CD8-positive, alpha-beta memory T cell (primary cell): ENCODE results near the gene CCSER1. TPM values are rescaled to one million over a fixed set of nuclear protein-coding genes. Genes with fewer than 3 reads are reported as not detected.

Experiments used
- CTCF ChIA-PET: fragments of 350-600 bp; sonication (Branson Sonifier 250); formaldehyde crosslinking; loops from one replicate; lab custom pipeline; 2021; ENCODE audit warnings: antibody characterized with exemption; lab: Charles Lee
- POLR2A ChIA-PET: fragments of 350-600 bp; sonication (Branson Sonifier 250); formaldehyde crosslinking; loops from one replicate; lab custom pipeline; 2021; ENCODE audit warnings: antibody characterized with exemption; lab: Charles Lee
- DNase-seq, 5 donors: peaks; one replicate each; pipeline versions ENCODE4 v3.0.0 to v3.0.0-alpha.2; 2020 to 2022; ENCODE audit warnings: mixed read lengths in 1 of 5
- H3K27ac ChIP-seq: one replicate; pipeline ENCODE4 v1.7.0; 2013; ENCODE audit warnings: low read depth, mild to moderate bottlenecking, low read length, moderate library complexity
- H3K27me3 ChIP-seq: 2 replicates; pipeline ENCODE4 v1.7.0; 2013; ENCODE audit warnings: low read length, mild to moderate bottlenecking; ENCODE audit not compliant: insufficient read depth, poor library complexity, severe bottlenecking
- H3K36me3 ChIP-seq: 2 replicates; pipeline ENCODE4 v1.7.0; 2013; ENCODE audit warnings: mild to moderate bottlenecking, low read length, moderate library complexity; ENCODE audit not compliant: insufficient read depth
- H3K4me1 ChIP-seq: 2 replicates; pipeline ENCODE4 v1.7.0; 2013; ENCODE audit warnings: mild to moderate bottlenecking, low read length, moderate library complexity; ENCODE audit not compliant: insufficient read depth
- H3K4me3 ChIP-seq: 2 replicates; pipeline ENCODE4 v1.7.0; 2013; ENCODE audit warnings: mild to moderate bottlenecking, low read length
- H3K9me3 ChIP-seq: 2 replicates; pipeline ENCODE4 v1.7.0; 2013; ENCODE audit warnings: mild to moderate bottlenecking, low read length
- H3K27ac Mint-ChIP-seq, 8 donors: one replicate each; pipeline ENCODE4 v1.8.0; 2020 to 2021; ENCODE audit warnings: mixed read lengths in 8 of 8, mild to moderate bottlenecking in 6 of 8, inconsistent platforms in 3 of 8, moderate library complexity in 3 of 8
- H3K27me3 Mint-ChIP-seq, 2 donors: one replicate each; pipeline ENCODE4 v1.8.0; 2020 to 2021; ENCODE audit warnings: mixed read lengths in 2 of 2, mild to moderate bottlenecking in 1 of 2, moderate library complexity in 1 of 2
- H3K36me3 Mint-ChIP-seq, 3 donors: one replicate each; pipeline ENCODE4 v1.8.0; 2020 to 2021; ENCODE audit warnings: mixed read lengths in 3 of 3, inconsistent platforms in 1 of 3, mild to moderate bottlenecking in 1 of 3
- H3K4me1 Mint-ChIP-seq, 3 donors: one replicate each; pipeline ENCODE4 v1.8.0; 2020 to 2021; ENCODE audit warnings: mixed read lengths in 3 of 3, inconsistent platforms in 1 of 3, mild to moderate bottlenecking in 1 of 3
- H3K4me3 Mint-ChIP-seq, 7 donors: one replicate each; pipeline ENCODE4 v1.8.0; 2020 to 2021; ENCODE audit warnings: mixed read lengths in 7 of 7, mild to moderate bottlenecking in 6 of 7, moderate library complexity in 4 of 7, inconsistent platforms in 2 of 7
- H3K9me3 Mint-ChIP-seq, 5 donors: one replicate each; pipeline ENCODE4 v1.8.0; 2020 to 2022; ENCODE audit warnings: mixed read lengths in 5 of 5, mild to moderate bottlenecking in 3 of 5, moderate library complexity in 2 of 5, inconsistent platforms in 1 of 5
- polyA plus RNA-seq: library from polyadenylated mRNA; unstranded; fragments of 300-500 nt; fragmentation: Illumina TruSeq; gene quantifications from one replicate; pipeline ENCODE4 v1.2.3, GENCODE V29; 2021
- total RNA-seq, 2 experiments: library from RNA; stranded (reverse); gene quantifications; one replicate each; pipeline ENCODE4 v1.2.3, GENCODE V29; 2021

The CCSER1 gene
- total and polyA plus RNA-seq, 3 experiments from 2014 or later, result 0.12 to 0.20 TPM; not detected in 1

GRCh38 chr4:90536408-90536807 lies 409.2 kb downstream of the CCSER1 start:
- H3K27ac Mint-ChIP-seq, result no peak overlapping the region

DNA sequence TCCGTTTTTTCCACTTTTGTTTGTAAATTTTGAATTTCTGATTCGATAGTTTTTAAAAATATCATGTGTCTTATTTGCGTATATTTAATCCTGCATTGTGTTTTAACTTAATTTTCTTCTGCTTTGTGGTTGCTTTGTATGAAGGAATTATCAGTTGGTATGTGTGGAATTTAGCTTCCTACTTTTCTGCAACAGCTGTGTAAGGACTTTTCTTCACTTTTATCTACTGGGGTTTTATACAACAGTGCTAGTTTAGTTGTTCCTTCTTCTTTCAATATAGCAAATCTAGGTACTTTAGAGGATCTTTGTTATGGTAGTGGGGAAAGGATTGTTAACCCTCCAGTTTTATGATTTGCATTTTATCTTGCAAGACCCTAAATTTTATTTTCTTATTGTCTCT lies 410.3 kb downstream of the CCSER1 start:
- no peaks in the 10 kb centered on the region for H3K36me3 ChIP-seq
- Mint-ChIP-seq H3K9me3 (peaks cover 0 to 4% (median 1%) of the 10 kb centered on the region in 5 donors), H3K36me3 (no peaks in the 10 kb centered on the region), H3K27me3 (no peaks in the 10 kb centered on the region), H3K4me1 (no peaks in the 10 kb centered on the region), H3K4me3 (no peak overlapping the region), H3K27ac (no peak overlapping the region)
- ChIA-PET POLR2A (no interaction called here), CTCF (no interaction called here)
- H3K27ac ChIP-seq, result no peak overlapping the region
- H3K9me3 ChIP-seq, result no peaks in the 10 kb centered on the region
- H3K4me3 ChIP-seq, result no peak overlapping the region
- no peak for DNase-seq
- no peaks in the 10 kb centered on the region for H3K4me1 ChIP-seq
- H3K27me3 ChIP-seq, result no peaks in the 10 kb centered on the region

More at GRCh38 chr4:90536408-90536807, 409.2 kb downstream of the CCSER1 start:
- ChIA-PET CTCF (no interaction called here), POLR2A (no interaction called here)
- H3K36me3 Mint-ChIP-seq, result no peaks in the 10 kb centered on the region
- peaks cover 1 to 4% (median 2%) of the 10 kb centered on the region in 5 donors for H3K9me3 Mint-ChIP-seq
- no peak for DNase-seq
- Histone ChIP-seq H3K36me3 (no peaks in the 10 kb centered on the region), H3K27ac (no peak overlapping the region), H3K4me1 (no peaks in the 10 kb centered on the region), H3K9me3 (no peaks in the 10 kb centered on the region), H3K27me3 (no peaks in the 10 kb centered on the region), H3K4me3 (no peak overlapping the region)
- no peaks in the 10 kb centered on the region for H3K27me3 Mint-ChIP-seq
- no peaks in the 10 kb centered on the region for H3K4me1 Mint-ChIP-seq
- H3K4me3 Mint-ChIP-seq, result no peak overlapping the region

- Histone ChIP-seq H3K27ac (no peak overlapping the region), H3K9me3 (no peaks in the 10 kb centered on the region), H3K36me3 (no peaks in the 10 kb centered on the region), H3K4me1 (no peaks in the 10 kb centered on the region), H3K4me3 (no peak overlapping the region), H3K27me3 (no peaks in the 10 kb centered on the region)
- no peaks in the 10 kb centered on the region for H3K27me3 Mint-ChIP-seq
- ChIA-PET POLR2A (no interaction called here), CTCF (no interaction called here)
- no peak overlapping the region for H3K4me3 Mint-ChIP-seq
- no peak for DNase-seq
- no peak overlapping the region for H3K27ac Mint-ChIP-seq
- no peaks in the 10 kb centered on the region for H3K36me3 Mint-ChIP-seq
- peaks cover 0 to 5% (median under 1%) of the 10 kb centered on the region in 5 donors for H3K9me3 Mint-ChIP-seq
- H3K4me1 Mint-ChIP-seq, result no peaks in the 10 kb centered on the region
Observed at GRCh38 chr4:90540536-90540935, 413.3 kb downstream of the CCSER1 start.

DNA sequence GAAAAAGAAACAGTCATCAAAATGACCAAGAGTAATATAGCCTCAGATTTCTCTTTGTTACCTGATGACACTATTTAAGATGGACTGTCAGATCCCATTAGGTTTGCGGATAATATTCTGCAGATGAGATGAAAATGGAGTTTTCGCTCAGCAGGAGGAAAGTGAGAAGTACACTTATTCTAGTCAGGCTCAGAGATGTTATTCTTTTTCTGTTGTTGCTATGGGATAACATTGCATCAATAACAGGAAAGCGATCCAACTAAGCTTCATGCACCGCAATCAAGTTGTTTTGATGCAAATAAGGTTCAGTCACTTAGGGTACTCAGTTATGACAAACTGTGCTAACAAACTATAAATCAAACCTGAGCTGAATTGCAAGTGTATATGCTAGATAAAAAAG lies 415.0 kb downstream of the CCSER1 start:
- Histone ChIP-seq H3K9me3 (no peaks in the 10 kb centered on the region), H3K4me3 (no peak overlapping the region), H3K4me1 (no peaks in the 10 kb centered on the region), H3K36me3 (no peaks in the 10 kb centered on the region), H3K27ac (no peak overlapping the region), H3K27me3 (no peaks in the 10 kb centered on the region)
- ChIA-PET CTCF (no interaction called here), POLR2A (no interaction called here)
- H3K4me3 Mint-ChIP-seq, result no peak overlapping the region
- no peaks in the 10 kb centered on the region for H3K27me3 Mint-ChIP-seq
- peaks cover 0 to 6% (median 3%) of the 10 kb centered on the region in 3 donors for H3K4me1 Mint-ChIP-seq
- H3K36me3 Mint-ChIP-seq, result no peaks in the 10 kb centered on the region
- no peak overlapping the region for H3K27ac Mint-ChIP-seq
- H3K9me3 Mint-ChIP-seq, result peaks cover 0 to 5% (median 0%) of the 10 kb centered on the region in 5 donors
- no peak for DNase-seq

- CTCF ChIA-PET, result no interaction called here
- H3K4me3 ChIP-seq, result no peak overlapping the region
- no peak overlapping the region for H3K27ac ChIP-seq
- H3K36me3 Mint-ChIP-seq, result no peaks in the 10 kb centered on the region
- no peak overlapping the region for H3K4me3 Mint-ChIP-seq
- H3K9me3 ChIP-seq, result no peaks in the 10 kb centered on the region
- no peaks in the 10 kb centered on the region for H3K4me1 ChIP-seq
- POLR2A ChIA-PET, result no interaction called here
- H3K27me3 ChIP-seq, result no peaks in the 10 kb centered on the region
- no peak for DNase-seq
- no peaks in the 10 kb centered on the region for H3K27me3 Mint-ChIP-seq
- H3K4me1 Mint-ChIP-seq, result peaks cover 0 to 11% (median 3%) of the 10 kb centered on the region in 3 donors
- peaks cover 0 to 2% (median 0%) of the 10 kb centered on the region in 5 donors for H3K9me3 Mint-ChIP-seq
- H3K36me3 ChIP-seq, result no peaks in the 10 kb centered on the region
- H3K27ac Mint-ChIP-seq, result no peak overlapping the region
Observed at GRCh38 chr4:90543419-90544170, 416.4 kb downstream of the CCSER1 start.

DNA sequence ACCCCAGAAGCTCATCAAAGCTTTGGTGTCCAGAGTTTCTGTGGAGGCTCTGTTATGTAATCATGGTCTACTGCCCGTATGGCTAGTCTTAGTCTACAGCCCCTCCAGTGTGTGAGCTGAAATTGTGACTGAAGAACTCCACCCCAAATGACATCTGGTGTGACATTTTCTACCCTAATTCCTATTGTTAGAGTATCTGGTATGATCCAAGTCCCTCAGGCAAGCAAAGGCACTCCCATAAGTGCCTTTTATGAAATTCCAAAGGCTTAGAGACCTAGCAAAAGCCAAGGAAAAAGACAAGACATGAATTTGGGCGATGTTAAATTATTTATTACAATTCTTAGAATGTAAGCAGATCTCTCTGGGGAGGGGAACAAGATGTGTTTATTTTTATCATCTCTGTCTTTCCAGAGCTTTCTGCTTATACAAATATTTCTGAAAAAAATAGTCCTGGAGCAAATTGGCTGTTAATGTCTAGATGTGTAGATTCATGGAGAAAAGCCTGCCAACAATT lies 417.4 kb downstream of the CCSER1 start:
- Histone ChIP-seq H3K9me3 (no peaks in the 10 kb centered on the region), H3K36me3 (no peaks in the 10 kb centered on the region), H3K27ac (no peak overlapping the region), H3K4me3 (no peak overlapping the region), H3K27me3 (no peaks in the 10 kb centered on the region), H3K4me1 (no peaks in the 10 kb centered on the region)
- Mint-ChIP-seq H3K36me3 (no peaks in the 10 kb centered on the region), H3K4me3 (no peak overlapping the region), H3K27ac (no peak overlapping the region), H3K4me1 (peaks cover 0 to 11% (median 3%) of the 10 kb centered on the region in 3 donors), H3K9me3 (peaks cover 0 to 2% (median 0%) of the 10 kb centered on the region in 5 donors), H3K27me3 (no peaks in the 10 kb centered on the region)
- DNase-seq, result no peak
- ChIA-PET POLR2A (no interaction called here), CTCF (no interaction called here)

- H3K4me3 ChIP-seq, result no peak overlapping the region
- H3K4me1 ChIP-seq, result no peaks in the 10 kb centered on the region
- H3K27ac ChIP-seq, result no peak overlapping the region
- no peak overlapping the region for H3K27ac Mint-ChIP-seq
- POLR2A ChIA-PET, result no interaction called here
- no peaks in the 10 kb centered on the region for H3K27me3 ChIP-seq
- H3K9me3 ChIP-seq, result no peaks in the 10 kb centered on the region
- no peaks in the 10 kb centered on the region for H3K36me3 Mint-ChIP-seq
- no peak for DNase-seq
- CTCF ChIA-PET, result no interaction called here
- peaks cover 0 to 11% (median 3%) of the 10 kb centered on the region in 3 donors for H3K4me1 Mint-ChIP-seq
- H3K27me3 Mint-ChIP-seq, result no peaks in the 10 kb centered on the region
- peaks cover 0 to 2% (median 0%) of the 10 kb centered on the region in 5 donors for H3K9me3 Mint-ChIP-seq
- H3K36me3 ChIP-seq, result no peaks in the 10 kb centered on the region
- H3K4me3 Mint-ChIP-seq, result no peak overlapping the region
Observed at GRCh38 chr4:90545380-90545779, 418.2 kb downstream of the CCSER1 start.

GRCh38 chr4:90546114-90546513 lies 418.9 kb downstream of the CCSER1 start:
- H3K27ac ChIP-seq, result no peak overlapping the region
- Mint-ChIP-seq H3K9me3 (peaks cover 0 to 2% (median 0%) of the 10 kb centered on the region in 5 donors), H3K27ac (no peak overlapping the region), H3K4me3 (peak overlapping the region in 2 of 7 donors; percentile 21 to 38), H3K4me1 (peaks cover 0 to 11% (median 3%) of the 10 kb centered on the region in 3 donors), H3K36me3 (no peaks in the 10 kb centered on the region), H3K27me3 (no peaks in the 10 kb centered on the region)
- POLR2A ChIA-PET, result no interaction called here
- no peaks in the 10 kb centered on the region for H3K4me1 ChIP-seq
- no peaks in the 10 kb centered on the region for H3K27me3 ChIP-seq
- no peaks in the 10 kb centered on the region for H3K9me3 ChIP-seq
- CTCF ChIA-PET, result no interaction called here
- H3K4me3 ChIP-seq, result no peak overlapping the region
- DNase-seq, result no peak
- no peaks in the 10 kb centered on the region for H3K36me3 ChIP-seq
